ENCODE measurements around the gene CD300C.
"Not testable (repeated sequence)": the region's sequence is repeated elsewhere in the genome, so short reads cannot be mapped to it uniquely, and the experiment has no call there.

The CD300C gene

DNA sequence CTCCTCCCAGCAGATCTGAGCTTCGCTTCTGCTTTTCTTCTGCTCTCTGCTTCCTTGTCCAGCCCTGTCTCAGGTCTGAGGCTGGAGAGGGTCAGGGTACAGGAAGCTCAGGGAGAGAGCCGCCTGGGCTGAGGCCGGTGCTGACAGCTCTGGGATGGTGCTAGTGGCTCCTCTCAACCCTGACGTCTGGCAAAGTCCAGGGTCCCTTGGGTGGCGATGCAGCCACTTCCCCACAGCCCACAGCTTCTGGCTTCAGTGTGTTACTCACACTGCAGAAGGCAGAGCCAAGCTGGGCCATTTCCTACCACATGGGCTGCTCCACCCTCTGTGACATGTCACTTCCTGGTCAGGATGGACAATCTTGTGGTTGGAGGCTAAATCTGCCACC is at the start of gene CD300C:
Gene CD300C (minus strand): TSS at position 273 of the 388 bp plus-strand sequence. CDS start 333 bp downstream, outside the sequence.
- no peak for DNase-seq (ENCODE audit: low spot score)

DNA sequence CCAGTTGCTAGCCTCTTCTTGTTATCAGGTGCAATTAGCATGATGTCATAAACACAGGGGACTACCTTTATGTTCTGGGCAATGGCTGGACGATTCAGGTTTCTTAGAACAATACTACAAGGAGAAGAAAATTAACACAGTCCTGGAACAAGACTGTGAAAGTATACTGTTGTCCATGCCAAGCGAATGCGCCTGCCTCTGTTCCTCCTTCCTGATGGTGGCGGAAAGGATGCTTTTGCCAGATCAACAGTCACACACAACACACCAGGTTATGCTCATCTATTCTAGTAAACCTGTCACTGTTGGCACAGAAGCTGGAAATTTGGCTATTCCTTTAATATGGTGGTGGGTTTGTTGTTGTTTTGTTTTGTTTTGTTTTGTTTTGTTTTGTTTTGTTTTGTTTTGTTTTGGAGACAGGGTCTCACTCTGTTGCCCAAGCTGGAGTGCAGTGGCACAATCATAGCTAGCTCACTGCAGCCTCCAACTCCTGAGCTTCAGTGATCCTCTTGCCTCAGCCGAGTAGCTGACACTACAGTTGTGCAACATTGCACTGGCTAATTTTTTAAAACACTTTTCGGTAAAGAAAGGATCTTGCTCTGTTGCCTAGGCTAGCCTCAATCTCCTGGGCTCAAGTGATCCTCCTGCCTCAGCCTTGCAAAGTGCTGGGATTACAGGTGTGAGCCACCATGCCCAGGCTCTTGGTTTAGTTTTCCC is 49.3 kb upstream of the CD300C start:
- no peak for DNase-seq (ENCODE audit: low spot score)

DNA sequence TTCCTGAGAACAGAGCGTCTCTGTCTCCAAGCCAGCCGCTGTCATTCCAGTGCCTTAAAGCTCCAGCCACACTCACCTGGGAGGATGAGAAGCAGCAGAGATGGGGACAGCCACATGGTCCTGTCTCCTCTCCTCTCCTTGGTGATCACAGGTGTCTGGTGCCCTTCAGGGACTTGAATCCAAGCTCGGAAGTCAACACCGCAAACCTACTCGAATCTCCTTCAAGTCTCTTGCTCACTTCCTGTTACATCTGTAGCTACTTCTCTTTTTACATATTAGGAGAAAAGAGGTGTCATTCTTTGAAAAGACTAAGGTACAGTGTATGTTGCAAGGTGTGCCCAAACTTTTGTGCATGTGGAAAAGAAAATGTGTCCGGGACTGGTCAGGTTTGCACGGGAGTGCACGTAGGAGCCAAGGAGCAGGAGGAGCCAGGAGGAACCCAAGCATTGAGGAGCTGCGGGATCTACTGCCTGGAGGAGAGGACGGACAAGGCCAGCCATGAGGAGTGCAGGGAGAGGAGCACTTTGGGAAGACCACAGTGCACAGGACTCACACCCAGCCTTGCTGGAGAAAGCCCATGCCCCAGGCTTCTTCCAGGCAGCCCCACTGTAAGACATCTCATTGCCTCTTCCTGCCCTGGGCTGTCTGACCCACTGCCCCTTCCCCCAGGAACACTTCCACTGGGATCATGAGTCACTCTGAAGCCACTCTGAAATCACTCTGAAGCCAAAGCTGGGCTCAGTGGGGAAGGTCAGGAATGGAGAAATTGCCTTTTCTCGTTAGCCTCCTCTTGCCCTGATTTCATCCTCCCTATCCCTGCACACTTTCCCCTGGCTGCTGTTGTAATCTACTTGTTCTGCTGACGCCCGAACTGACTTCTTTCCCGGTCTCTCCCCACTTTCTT is 46.4 kb upstream of the CD300C start, which contains the start of gene CD300LD:
Gene CD300LD (minus strand): TSS at position 197 of the 904 bp plus-strand sequence. CDS start 81 bp downstream, at position 116.
- no peak for DNase-seq (ENCODE audit: low spot score)

DNA sequence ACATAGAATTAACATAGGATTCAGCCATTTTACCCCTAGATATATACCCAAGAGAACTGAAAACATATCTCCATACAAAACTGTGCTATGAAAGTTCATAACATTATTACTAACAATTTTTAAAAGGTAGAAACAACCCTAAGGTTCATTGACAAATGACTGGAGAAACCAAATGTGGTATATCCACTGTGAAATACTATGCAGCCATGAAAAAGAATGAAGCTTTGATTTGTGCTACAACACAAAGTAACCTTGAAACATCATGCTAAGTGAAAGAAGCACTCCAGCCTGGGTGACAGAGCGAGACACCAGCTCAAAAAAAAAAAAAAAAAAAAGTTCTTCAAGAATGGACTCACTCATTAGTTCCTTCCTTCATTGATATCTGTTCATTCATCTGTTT is 45.6 kb upstream of the CD300C start:
- no peak for DNase-seq (ENCODE audit: low spot score)

DNA sequence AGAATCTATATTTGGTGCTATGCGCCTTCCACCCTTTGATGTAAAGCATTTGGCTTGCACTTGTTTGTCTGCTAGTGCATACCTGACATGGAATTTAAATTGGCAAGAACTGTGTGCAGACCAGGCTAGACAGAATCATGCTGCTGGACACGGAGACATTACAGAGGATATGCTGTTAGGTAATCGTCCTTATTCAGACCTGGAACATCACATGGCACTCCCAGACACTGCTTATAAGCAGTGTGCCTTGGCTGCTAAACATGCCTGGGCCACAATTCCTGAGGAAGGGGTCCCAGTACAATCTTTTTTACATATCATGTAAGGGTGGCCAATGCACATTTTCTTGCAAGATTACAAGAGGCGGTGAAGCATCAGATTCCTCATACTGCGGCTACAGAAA is 39.8 kb upstream of the CD300C start:
- DNase-seq (ENCODE audit: low spot score) = no peak

DNA sequence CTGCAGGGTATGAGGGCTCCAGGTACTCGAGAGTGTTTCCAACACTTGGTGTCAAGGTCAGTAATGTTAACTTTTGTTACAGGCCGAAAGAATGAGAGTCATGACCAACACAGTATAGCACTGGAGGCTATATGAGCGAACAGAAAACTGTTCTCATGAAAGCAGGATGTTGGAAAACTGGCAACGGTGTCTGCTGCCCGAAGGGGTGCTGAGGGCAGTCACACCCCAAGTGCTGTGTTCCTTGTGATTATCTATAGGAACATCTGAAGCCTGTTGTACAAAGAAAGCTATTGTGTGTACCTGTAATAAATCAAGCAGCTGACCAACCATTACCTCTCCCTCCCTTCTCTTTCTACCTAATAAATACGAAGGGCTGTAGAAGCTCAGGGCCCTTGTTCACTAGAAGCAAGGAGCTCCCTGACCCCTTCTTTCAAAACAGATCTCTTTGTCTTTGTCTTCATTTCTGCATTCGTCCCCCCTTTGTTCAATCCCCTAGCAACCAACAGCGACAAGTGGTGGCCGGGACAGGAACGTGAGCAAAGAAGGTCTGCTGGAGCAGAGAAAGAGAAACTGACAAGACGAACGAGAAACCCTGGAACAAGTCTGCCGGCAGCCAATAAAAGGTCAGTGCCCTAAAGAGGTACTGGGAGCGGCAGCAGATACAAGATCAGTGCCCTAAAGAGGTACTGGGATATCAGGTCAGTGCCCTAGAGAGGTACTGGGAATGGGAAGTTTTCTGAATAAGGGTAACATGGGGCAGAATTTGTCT is 38.6 kb upstream of the CD300C start:
- DNase-seq (ENCODE audit: low spot score) = no peak

DNA sequence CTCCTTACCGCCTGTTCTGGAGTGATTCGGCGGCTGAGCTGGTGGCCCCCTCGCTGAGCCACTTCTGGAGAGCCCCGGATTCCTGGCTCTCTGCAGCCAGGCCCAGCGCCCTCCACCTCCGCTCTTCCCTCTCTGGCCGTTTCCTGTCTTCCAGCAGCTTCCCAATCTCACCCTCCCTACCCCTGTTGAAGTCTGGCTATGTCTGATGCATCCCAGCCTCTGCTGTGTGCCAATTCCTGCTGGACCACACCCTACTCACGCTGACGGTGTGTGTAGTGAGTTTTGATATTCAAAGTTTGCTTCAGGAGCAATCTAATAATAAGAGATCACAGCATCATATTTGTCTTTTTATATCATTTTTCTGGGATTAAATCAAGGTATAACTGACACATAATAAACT is 36.7 kb upstream of the CD300C start:
- DNase-seq (ENCODE audit: low spot score) = no peak

DNA sequence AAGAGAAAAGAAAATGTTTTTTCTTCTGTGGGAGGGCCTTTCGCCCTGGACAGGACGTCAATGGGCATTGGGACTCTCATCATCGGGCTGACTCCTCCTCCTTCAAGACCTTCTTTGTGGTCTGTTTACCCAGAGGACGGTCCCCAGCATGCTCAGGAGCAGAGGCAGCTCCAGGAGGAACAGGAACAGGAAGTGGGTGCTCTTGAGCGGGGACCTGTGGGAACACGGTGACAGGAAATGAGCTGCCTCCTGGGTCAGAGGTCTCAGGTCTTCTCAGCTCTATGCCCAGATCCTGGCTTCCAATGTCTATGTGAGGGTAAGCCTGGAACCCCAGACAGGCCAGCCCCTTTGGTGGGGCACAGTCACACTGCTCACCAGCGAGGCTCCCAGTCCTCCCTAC is 34.0 kb upstream of the CD300C start:
- no peak for DNase-seq (ENCODE audit: low spot score)

DNA sequence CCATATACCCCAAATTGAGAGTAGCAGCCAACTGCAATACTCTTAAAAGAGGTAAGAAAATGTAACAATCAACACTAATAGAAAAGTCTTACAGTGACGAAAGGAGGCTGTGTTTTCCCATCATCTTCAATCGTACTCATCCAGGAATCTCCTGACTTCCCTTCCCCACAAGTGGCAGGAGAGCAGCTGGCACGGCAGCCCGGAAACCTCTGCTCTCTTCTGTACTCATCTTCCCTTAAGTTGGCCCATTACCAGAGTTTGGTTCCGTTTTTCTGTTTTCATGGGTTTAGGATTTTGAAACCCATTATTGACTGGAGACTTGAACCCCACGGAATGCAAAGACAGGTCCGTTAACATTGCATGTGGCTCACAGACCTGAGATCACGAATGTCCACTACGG is 33.1 kb upstream of the CD300C start:
- DNase-seq (ENCODE audit: low spot score) = no peak

DNA sequence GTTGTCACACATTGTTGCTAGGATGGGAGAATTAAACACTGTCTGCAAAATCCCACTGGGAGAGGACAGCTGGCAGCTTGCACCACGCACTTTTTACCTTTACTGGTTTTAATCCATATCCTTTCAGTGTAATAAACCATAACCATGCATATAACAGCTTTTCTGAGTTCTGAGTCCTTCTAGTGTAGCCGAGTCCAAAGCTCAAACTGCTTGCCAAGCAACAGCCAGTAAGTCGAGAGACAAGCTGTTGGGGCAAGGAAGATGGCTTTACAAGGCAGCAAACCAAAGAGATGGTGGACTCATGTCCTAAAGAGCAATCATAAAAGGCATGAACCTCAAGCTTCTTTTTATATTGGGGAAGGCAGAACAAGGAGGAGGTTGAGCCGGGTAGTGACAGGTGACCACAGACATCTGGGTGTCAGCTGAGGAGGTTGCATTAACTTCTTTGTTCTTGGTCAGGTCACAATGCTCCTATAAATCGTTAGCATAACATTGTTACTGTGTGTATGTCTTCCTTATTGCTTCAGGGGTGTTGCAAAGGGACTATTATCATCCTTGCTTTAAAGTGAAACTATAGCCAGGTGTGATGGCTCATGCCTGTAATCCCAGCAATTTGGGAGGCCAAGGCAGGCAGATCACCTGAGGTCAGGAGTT is 28.7 kb upstream of the CD300C start:
- no peak for DNase-seq (ENCODE audit: low spot score)

DNA sequence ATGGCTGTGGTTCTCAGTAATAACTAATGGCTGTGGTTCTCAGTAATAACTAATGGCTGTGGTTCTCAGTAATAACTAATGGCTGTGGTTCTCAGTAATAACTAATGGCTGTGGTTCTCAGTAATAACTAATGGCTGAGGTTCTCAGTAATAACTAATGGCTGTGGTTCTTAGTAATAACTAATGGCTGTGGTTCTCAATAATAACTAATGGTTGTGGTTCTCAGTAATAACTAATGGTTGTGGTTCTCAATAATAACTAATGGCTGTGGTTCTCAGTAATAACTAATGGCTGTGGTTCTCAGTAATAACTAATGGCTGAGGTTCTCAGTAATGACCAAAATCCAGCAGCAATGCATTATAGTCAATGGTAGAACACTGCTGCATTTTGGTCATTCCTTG is 27.7 kb upstream of the CD300C start:
- not testable (repeated sequence) for DNase-seq (ENCODE audit: low spot score)

DNA sequence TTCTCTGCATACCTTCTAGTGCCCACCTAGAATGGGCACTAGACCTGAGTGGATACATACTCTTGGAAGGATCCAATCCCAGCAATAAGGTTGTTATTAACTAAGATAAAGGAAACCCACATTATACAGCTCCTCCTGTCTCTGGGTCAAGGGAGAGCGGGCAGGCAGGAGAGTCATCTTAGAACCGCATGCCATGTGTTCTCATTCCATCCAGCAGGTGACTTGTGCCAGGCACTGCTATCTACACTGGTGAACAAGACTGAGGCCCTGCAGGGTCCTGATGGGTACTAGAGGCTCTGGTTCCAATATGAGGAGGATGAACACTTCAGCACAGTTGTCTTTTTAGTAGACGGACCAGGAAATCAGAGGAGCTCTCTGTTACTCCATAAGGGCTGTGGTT is 27.3 kb upstream of the CD300C start:
- no peak for DNase-seq (ENCODE audit: low spot score)

DNA sequence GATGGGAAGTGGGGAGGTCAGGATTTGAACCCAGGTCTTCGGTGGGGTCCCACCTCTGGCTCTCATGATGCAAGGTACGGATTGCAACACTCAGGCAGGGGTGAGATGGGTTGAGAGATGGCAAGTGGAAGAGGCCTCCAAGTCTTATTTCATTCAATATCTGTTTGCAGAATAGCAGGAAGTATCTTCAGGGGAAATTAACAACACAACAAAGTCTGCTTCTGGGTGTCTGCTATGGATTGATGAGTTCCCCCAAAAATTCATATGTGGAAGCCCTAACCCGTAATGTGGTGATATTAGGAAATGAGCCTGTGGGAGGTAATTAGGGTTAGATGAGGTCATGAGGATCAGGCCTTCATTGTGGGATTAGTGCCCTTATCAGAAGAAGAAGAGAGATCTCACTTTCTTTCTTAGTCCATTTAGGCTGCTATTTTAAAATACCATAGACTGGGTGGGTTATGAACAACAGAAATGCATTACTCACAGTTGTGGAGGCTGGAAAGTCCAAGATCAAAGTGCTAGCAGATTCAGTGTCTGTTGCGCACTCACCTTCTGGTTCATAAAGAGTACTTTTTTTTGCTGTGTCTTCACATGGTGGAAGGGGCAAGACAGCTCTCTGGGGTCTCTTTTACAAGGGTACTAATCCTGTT is 25.8 kb upstream of the CD300C start:
- no peak for DNase-seq (ENCODE audit: low spot score)

DNA sequence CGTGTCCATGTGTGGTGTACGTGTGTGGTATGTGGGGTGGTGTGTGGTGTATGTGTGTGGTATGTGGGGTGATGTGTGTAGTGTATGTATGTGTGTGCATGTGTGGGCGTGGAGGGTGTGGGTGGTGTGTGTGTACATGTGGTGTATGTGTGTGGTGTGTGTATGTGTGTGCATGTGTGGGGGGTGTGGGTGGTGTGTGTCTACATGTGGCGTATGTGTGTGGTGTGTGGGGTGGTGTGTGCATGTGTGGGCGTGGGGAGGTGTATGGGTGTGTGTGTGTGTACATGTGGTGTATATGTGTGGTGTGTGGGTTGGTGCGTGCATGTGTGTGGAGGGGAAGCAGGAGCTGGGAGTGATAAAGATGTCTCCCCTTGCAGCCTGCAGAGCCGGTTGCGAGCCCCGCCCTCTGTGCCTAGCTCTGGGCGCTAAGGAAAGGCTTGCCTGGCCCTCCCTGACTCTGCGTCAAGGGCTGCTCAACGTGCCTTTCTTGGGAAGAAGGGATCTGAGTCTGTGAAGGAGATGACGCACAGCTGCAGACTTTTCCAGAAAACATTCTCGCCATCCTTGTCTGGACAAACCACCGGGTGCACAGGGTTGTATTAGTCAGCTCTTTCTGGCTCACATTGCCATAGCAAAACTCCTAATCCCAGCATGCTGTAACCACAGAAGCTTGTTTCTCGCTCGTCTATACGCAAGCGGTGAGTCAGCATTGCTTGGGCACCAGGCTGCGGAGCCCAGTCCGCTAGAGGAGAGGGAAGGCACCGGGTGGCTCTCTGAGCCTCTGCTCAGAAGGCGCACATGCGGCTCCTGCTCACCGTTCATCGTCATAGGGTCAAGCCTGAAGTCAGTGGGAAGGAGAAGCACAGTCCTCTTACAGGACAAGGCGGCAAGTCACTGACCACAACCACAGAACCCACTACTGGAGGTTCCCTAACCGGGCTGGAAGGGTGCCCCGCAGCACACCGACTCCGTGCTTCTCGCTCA is 23.4 kb upstream of the CD300C start:
- no peak for DNase-seq (ENCODE audit: low spot score)

DNA sequence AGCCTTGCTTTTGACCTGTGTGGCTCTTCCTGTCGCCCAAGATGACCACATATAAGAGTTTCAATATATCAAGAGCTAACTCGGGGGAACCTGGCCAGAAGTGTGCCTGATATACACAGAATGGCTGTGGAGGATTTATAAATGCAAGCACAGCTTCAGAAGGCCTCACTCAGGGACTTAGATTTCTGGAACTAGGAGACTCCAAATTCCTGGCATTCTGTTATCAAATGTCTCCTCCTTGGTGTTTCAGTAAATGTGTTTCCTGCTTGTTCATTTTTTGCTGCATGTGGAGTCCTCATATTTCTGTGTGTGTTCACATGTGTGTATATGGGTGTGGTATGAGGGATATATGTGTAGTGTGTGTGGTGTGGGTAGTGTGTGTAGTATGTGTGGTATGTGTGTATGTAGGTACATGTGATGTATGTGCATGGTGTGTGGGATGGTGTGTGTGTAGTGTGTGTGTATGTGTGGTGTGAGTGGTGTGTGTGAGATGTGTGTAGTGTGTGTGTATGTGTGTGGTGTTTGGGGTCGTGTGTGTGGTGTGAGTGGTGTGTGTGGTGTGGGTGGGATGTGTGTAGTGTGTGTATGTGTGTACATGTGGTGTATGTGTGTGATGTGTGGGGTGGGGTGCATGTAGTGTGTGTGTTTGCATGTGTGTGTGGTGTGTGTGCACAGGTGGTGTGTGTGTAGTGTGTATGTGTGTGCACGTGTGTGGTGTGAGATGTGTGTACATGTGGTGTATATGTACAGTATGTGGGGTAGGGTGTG is 22.4 kb upstream of the CD300C start:
- DNase-seq (ENCODE audit: low spot score) = no peak

DNA sequence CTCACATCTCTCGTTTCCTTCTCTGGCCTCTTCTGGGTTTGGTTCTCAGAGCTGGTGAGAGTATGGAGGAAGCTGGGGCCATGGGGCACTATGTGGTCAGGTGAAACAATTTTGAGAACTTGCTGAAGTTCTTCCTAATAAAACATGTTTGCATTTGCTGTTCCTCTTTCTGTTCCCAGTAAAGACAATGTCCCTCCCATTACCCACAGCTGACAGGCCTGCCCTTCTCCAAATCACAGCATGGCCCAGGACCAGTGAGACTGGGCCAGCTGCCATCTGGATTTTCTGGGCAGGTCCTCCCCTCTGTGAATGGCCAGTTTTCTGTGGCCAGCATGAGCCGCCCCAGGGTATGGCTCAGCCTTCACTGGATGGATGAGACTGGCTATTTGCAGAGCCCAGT is 21.5 kb upstream of the CD300C start, which contains the start of gene CD300H:
Gene CD300H (minus strand): TSS at position 113 of the 400 bp plus-strand sequence.
- DNase-seq (ENCODE audit: low spot score) = no peak

DNA sequence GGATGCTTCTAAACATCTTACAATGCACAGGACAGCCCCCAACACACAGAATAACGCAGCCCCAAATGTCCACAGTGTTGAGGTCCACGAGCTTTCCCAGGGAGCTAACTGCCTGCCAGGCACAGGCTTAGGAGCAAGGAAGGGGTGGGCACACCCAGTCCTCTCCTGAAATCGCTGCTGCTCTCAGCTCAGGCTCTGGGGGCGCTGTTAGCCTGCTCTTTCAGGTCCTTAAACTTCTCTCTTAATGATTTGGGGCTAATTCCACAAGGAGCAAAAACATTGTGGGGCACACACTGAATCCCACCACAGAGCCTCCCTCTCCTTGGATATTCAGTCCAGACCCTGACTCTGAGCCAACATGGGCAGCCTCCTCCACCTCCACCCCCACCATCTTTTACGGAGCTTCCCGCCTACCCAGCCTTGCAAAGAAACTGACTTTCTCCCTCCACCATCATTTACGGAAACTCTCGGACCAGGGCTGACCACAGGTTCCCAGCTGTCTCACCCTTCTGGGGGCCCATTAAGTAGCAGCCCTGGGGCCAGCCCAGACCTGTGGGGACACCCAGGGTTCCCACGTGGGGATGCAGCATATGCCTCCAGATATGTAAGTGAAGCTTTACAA is 20.3 kb upstream of the CD300C start:
- DNase-seq (ENCODE audit: low spot score) = peak; percentile 36

DNA sequence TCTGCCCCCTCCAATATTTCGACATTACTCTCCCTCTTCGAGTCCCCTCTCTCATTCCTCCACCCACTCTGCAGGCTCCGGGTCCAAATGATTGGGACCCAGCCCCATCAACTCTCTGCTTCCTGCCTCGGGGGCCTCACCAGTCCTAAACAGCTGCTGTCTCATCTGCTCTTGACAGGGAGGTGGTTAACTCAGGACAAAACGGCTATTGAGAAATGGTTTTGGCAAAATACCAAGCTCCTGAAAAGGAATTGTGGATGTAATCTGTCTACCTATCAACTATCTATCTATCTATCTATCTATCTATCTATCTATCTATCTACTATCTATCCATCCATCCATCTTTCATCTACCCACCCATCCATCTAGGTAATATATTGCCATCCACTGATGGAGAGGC is 19.2 kb upstream of the CD300C start:
- no peak for DNase-seq (ENCODE audit: low spot score)

DNA sequence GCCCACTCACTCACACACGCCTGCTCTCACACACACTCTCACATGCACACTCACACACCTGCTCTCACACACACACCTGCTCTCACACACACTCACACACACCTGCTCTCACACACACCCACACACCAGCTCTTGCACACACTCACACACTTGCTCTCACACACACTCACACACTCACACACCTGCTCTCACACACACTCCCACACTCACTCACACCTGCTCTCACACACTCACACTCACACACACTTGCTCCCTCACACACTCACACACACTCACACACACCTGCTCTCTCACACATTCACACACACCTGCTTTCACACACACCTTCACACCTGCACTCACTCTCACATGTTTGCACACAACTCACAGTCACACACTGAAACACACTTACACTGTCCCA is 17.4 kb upstream of the CD300C start:
- no peak for DNase-seq (ENCODE audit: low spot score)
